H1 (cell line): ENCODE data around the gene RSPO3. TPM values are rescaled to one million over a fixed set of nuclear protein-coding genes. Genes with fewer than 3 reads are reported as not detected.

Experiments
- CTCF ChIA-PET: fragments of 300-600 bp; sonication (Branson Sonifier 250); formaldehyde crosslinking; loops from one replicate; lab custom pipeline; 2021; ENCODE audit not compliant: partially characterized antibody; lab: Charles Lee
- POLR2A ChIA-PET: fragments of 300-600 bp; sonication (Branson Sonifier 250); formaldehyde crosslinking; loops from one replicate; lab custom pipeline; 2021; ENCODE audit warnings: inconsistent platforms; ENCODE audit not compliant: partially characterized antibody; lab: Charles Lee
- DNase-seq, 2 experiments: peaks; one replicate each; pipeline versions ENCODE4 v3.0.0 to v3.0.0-alpha.2; 2010 to 2022; ENCODE audit warnings: low spot score in 2 of 2, low read depth in 1 of 2, mixed read lengths in 1 of 2
- FAIRE-seq: peaks from 2 replicates; lab custom pipeline; 2011; peaks lifted over from hg19 to GRCh38; lab: Jason Lieb, UNC
- H2AFZ ChIP-seq: 2 replicates; pipeline ENCODE4 v1.8.1; 2012; ENCODE audit warnings: low read length, inconsistent platforms
- H2AK5ac ChIP-seq: 2 replicates; pipeline ENCODE4 v1.6.1; 2013; ENCODE audit warnings: low read depth, low read length
- H2BK120ac ChIP-seq: replicated peaks from 2 replicates; pipeline ENCODE3; 2013; ENCODE audit warnings: low read depth, low read length, inconsistent platforms
- H2BK12ac ChIP-seq: 2 replicates; pipeline ENCODE4 v1.6.1; 2013; ENCODE audit warnings: low read depth, low read length
- H2BK15ac ChIP-seq: 2 replicates; pipeline ENCODE4 v1.6.1; 2013; ENCODE audit warnings: low read length
- H2BK20ac ChIP-seq: 2 replicates; pipeline ENCODE4 v1.6.1; 2013; ENCODE audit warnings: low read length
- H2BK5ac ChIP-seq: 2 replicates; pipeline ENCODE4 v1.6.1; 2013; ENCODE audit warnings: low read depth, low read length
- H3K14ac ChIP-seq: 2 replicates; pipeline ENCODE4 v1.6.1; 2013; ENCODE audit warnings: inconsistent platforms; ENCODE audit not compliant: insufficient read length
- H3K18ac ChIP-seq: 2 replicates; pipeline ENCODE4 v1.6.1; 2013; ENCODE audit warnings: low read length; ENCODE audit errors: extremely low read depth
- H3K23ac ChIP-seq: 2 replicates; pipeline ENCODE4 v1.6.1; 2013; ENCODE audit warnings: inconsistent platforms; ENCODE audit not compliant: insufficient read length
- H3K23me2 ChIP-seq: 2 replicates; pipeline ENCODE4 v1.6.1; 2013; ENCODE audit warnings: low read depth, low read length
- H3K27ac ChIP-seq: 2 replicates; pipeline ENCODE4 v1.6.1; 2011; ENCODE audit warnings: low read depth, low read length, inconsistent platforms
- H3K27me3 ChIP-seq, 4 experiments: replicated peaks in 1 of 4; 1 replicate in 1 of 4; 2 replicates in 3 of 4; pipeline versions ENCODE4 v1.6.1 to v1.8.1; 2011 to 2013; ENCODE audit warnings: low read length in 3 of 4, mild to moderate bottlenecking in 3 of 4, inconsistent platforms in 2 of 4, mixed read lengths in 2 of 4, moderate library complexity in 1 of 4; ENCODE audit not compliant: control insufficient read depth in 3 of 4, insufficient read depth in 3 of 4; ENCODE audit errors: extremely low read depth in 1 of 4
- H3K36me3 ChIP-seq, 4 experiments: 2 replicates each; pipeline versions ENCODE4 v1.6.1 to v1.8.1; 2011 to 2013; ENCODE audit warnings: mild to moderate bottlenecking in 4 of 4, low read length in 3 of 4, moderate library complexity in 2 of 4, control low read depth in 1 of 4, inconsistent platforms in 1 of 4; ENCODE audit not compliant: insufficient read depth in 4 of 4, control insufficient read depth in 2 of 4
- H3K4ac ChIP-seq: replicated peaks from 2 replicates; pipeline ENCODE3; 2013; ENCODE audit warnings: low read length, low read depth, mixed read lengths, inconsistent platforms; ENCODE audit not compliant: insufficient read length
- H3K4me1 ChIP-seq, 4 experiments: replicated peaks in 1 of 4; 1 replicate in 1 of 4; 2 replicates in 3 of 4; pipeline versions ENCODE4 v1.6.1 to v1.8.1; 2011 to 2013; ENCODE audit warnings: low read length in 3 of 4, inconsistent platforms in 2 of 4, mixed read lengths in 1 of 4; ENCODE audit not compliant: insufficient read depth in 4 of 4, control insufficient read depth in 3 of 4
- H3K4me2 ChIP-seq, 2 experiments: 2 replicates each; pipeline versions ENCODE4 v1.6.1 to v1.8.1; 2011 to 2013; ENCODE audit warnings: low read depth in 2 of 2, low read length in 2 of 2, control low read depth in 1 of 2, inconsistent platforms in 1 of 2, mild to moderate bottlenecking in 1 of 2; ENCODE audit not compliant: insufficient read depth in 1 of 2
- H3K4me3 ChIP-seq, 4 experiments: fragments of 200-600, 300-600 bp in 1 of 4; sonication (generic), shearing (Covaris generic), sonication (Bioruptor Twin) in 1 of 4; 2 replicates each; pipeline versions ENCODE4 v1.5.1 to v1.8.1; 2011 to 2016; ENCODE audit warnings: low read length in 4 of 4, low read depth in 3 of 4, control low read depth in 2 of 4, inconsistent platforms in 2 of 4, mild to moderate bottlenecking in 2 of 4, mixed read lengths in 1 of 4, moderate library complexity in 1 of 4; ENCODE audit not compliant: insufficient read depth in 2 of 4; ENCODE audit errors: extremely low read depth in 1 of 4
- H3K56ac ChIP-seq: replicated peaks from 2 replicates; pipeline ENCODE3; 2013; ENCODE audit warnings: low read depth, mild to moderate bottlenecking, mixed read lengths, low read length, inconsistent platforms; ENCODE audit not compliant: insufficient read length
- H3K79me1 ChIP-seq: 2 replicates; pipeline ENCODE4 v1.6.1; 2013; ENCODE audit warnings: low read depth, low read length, control low read depth
- H3K79me2 ChIP-seq, 2 experiments: 2 replicates each; pipeline versions ENCODE4 v1.6.1 to v1.8.1; 2012 to 2013; ENCODE audit warnings: low read length in 2 of 2, mild to moderate bottlenecking in 2 of 2, inconsistent platforms in 1 of 2; ENCODE audit not compliant: insufficient read depth in 2 of 2, control insufficient read depth in 1 of 2
- H3K9ac ChIP-seq, 4 experiments: replicated peaks in 1 of 4; 1 replicate in 1 of 4; 2 replicates in 3 of 4; pipeline versions ENCODE4 v1.6.1 to v1.8.1; 2011 to 2013; ENCODE audit warnings: low read depth in 3 of 4, low read length in 3 of 4, control low read depth in 2 of 4, mild to moderate bottlenecking in 2 of 4, moderate library complexity in 2 of 4, inconsistent platforms in 1 of 4; ENCODE audit errors: extremely low read depth in 1 of 4
- H3K9me3 ChIP-seq, 2 experiments: 2 replicates each; pipeline versions ENCODE4 v1.6.1 to v1.8.1; 2012 to 2013; ENCODE audit warnings: mild to moderate bottlenecking in 2 of 2, moderate library complexity in 2 of 2, control low read depth in 1 of 2, inconsistent platforms in 1 of 2, low read depth in 1 of 2, low read length in 1 of 2, mixed read lengths in 1 of 2; ENCODE audit not compliant: insufficient read depth in 2 of 2
- H4K20me1 ChIP-seq, 2 experiments: replicated peaks in 1 of 2; 2 replicates each; pipeline versions ENCODE3 to v1.8.1; 2011 to 2013; ENCODE audit warnings: inconsistent platforms in 2 of 2, low read length in 2 of 2, mild to moderate bottlenecking in 1 of 2; ENCODE audit not compliant: insufficient read depth in 2 of 2, control insufficient read depth in 1 of 2
- H4K5ac ChIP-seq: 2 replicates; pipeline ENCODE4 v1.6.1; 2013; ENCODE audit warnings: low read length, low read depth, mixed read lengths, inconsistent platforms; ENCODE audit not compliant: insufficient read length
- H4K8ac ChIP-seq: 2 replicates; pipeline ENCODE4 v1.8.0; 2013; ENCODE audit warnings: mild to moderate bottlenecking, moderate library complexity, low read length, inconsistent platforms; ENCODE audit not compliant: insufficient read depth; ENCODE audit errors: extremely low read depth
- H4K91ac ChIP-seq: replicated peaks from 2 replicates; pipeline ENCODE3; 2013; ENCODE audit warnings: low read length, mixed read lengths, inconsistent platforms; ENCODE audit not compliant: insufficient read length
- BACH1 ChIP-seq: IDR thresholded peaks from 2 replicates; pipeline ENCODE4 v1.6.1; 2012; ENCODE audit warnings: low read length, improper control_type of control experiment
- BRCA1 ChIP-seq: IDR thresholded peaks from 2 replicates; pipeline ENCODE4 v1.6.1; 2012; ENCODE audit warnings: low read depth, low read length, improper control_type of control experiment
- CTCF ChIP-seq, 3 experiments: IDR thresholded peaks; 1 replicate in 2 of 3; 2 replicates in 1 of 3; pipeline versions ENCODE4 v1.5.1 to v1.6.1; 2011; ENCODE audit warnings: low read length in 3 of 3, mild to moderate bottlenecking in 3 of 3, inconsistent platforms in 2 of 3, low read depth in 1 of 3, moderate library complexity in 1 of 3; ENCODE audit not compliant: insufficient read depth in 1 of 3; ENCODE audit errors: control extremely low read depth in 1 of 3
- HDAC6 ChIP-seq: IDR thresholded peaks from one replicate; pipeline ENCODE4 v1.7.1; 2012; ENCODE audit warnings: low read depth, mild to moderate bottlenecking, inconsistent platforms, low read length, moderate library complexity
- JUN ChIP-seq: IDR thresholded peaks from 2 replicates; pipeline ENCODE4 v1.6.1; 2011; ENCODE audit warnings: low read depth, mild to moderate bottlenecking, improper control_type of control experiment, low read length
- KDM4A ChIP-seq: IDR thresholded peaks from one replicate; pipeline ENCODE4 v1.7.1; 2012; ENCODE audit warnings: low read depth, mild to moderate bottlenecking, moderate library complexity, low read length, inconsistent platforms; ENCODE audit not compliant: severe bottlenecking
- MAX ChIP-seq: IDR thresholded peaks from 2 replicates; pipeline ENCODE4 v1.6.1; 2012; ENCODE audit warnings: inconsistent platforms
- PHF8 ChIP-seq: fragments of 200-600 bp; sonication (generic); conservative IDR thresholded peaks from 2 replicates; pipeline ENCODE4 v1.7.1; 2012; ENCODE audit warnings: low read depth, mild to moderate bottlenecking, inconsistent platforms, low read length, moderate library complexity
- TAF7 ChIP-seq: optimal IDR thresholded peaks from 2 replicates; pipeline ENCODE3; 2011; ENCODE audit warnings: low read depth, mild to moderate bottlenecking, inconsistent platforms, low read length, moderate library complexity, borderline replicate concordance
- TCF12 ChIP-seq: IDR thresholded peaks from 2 replicates; pipeline ENCODE4 v1.6.1; 2011; ENCODE audit warnings: low read depth, mild to moderate bottlenecking, low read length
- ZNF274 ChIP-seq: IDR thresholded peaks from 2 replicates; pipeline ENCODE4 v1.7.0; 2012; ENCODE audit warnings: low read length, borderline replicate concordance; ENCODE audit errors: extremely low read depth
- WGBS, 2 experiments: shearing (Covaris generic) in 1 of 2; methylation state at CpG; one replicate each; pipeline versions ENCODE4 v1.1.6 to v1.1.7; 2013 to 2015; ENCODE audit warnings: low lambda C conversion rate in 2 of 2, mixed read lengths in 2 of 2, inconsistent platforms in 1 of 2, low coverage in 1 of 2, missing lambda C conversion rate in 1 of 2; ENCODE audit not compliant: insufficient replicate concordance in 2 of 2, insufficient coverage in 1 of 2, insufficient read length in 1 of 2; ENCODE audit errors: extremely low coverage in 1 of 2, missing lambda C conversion rate in 1 of 2; 5-methylcytosine and 5-hydroxymethylcytosine counted together
- polyA plus RNA-seq, 7 experiments: library from polyadenylated mRNA; depleted of rRNA in 3 of 7; stranded (reverse) in 5 of 7; unstranded in 2 of 7; fragments of >200 nt in 5 of 7; fragments of 200-250 nt in 2 of 7; gene quantifications; 1 replicate in 5 of 7; 2 replicates in 1 of 7; 4 replicates in 1 of 7; pipeline versions ENCODE4 v1.2.1 to v1.2.3, GENCODE V29; 2011 to 2013; ENCODE audit warnings: missing spikeins in 2 of 7, mixed read lengths in 2 of 7
- total RNA-seq: library from RNA; stranded (reverse); fragmentation: NEBNext Ultra II Directional; extraction: Animal tissue kit (Norgen Biotek cat#: 25700); gene quantifications from 2 replicates; pipeline ENCODE4 v1.2.1, GENCODE V29; 2021

RSPO3 gene
- total and polyA plus RNA-seq, 2 of the 8 experiments (the other 6 are each of a cell fraction or from before 2014, with no cell fraction given) = not detected

- Histone ChIP-seq H3K4me1 (no peaks in the 10 kb centered on the region), H4K91ac (no peak overlapping the region), H4K5ac (no peak overlapping the region), H2BK15ac (no peak overlapping the region), H3K18ac (no peak overlapping the region), H3K4me3 (no peak overlapping the region), H3K14ac (no peak overlapping the region), H3K79me2 (no peaks in the 10 kb centered on the region), H2BK12ac (no peak overlapping the region), H3K56ac (no peak overlapping the region), H3K79me1 (no peaks in the 10 kb centered on the region), H3K4me2 (no peak overlapping the region), H4K20me1 (no peaks in the 10 kb centered on the region), H2BK20ac (no peak overlapping the region), H3K23ac (no peak overlapping the region), H2BK120ac (no peak overlapping the region), H3K27ac (no peak overlapping the region), H3K23me2 (no peaks in the 10 kb centered on the region), H2AFZ (no peak overlapping the region), H3K9me3 (no peaks in the 10 kb centered on the region), H2AK5ac (no peak overlapping the region), H3K27me3 (no peaks in the 10 kb centered on the region), H4K8ac (no peak overlapping the region), H3K36me3 (no peaks in the 10 kb centered on the region), H3K4ac (no peak overlapping the region), H2BK5ac (no peak overlapping the region), H3K9ac (no peak overlapping the region)
- DNase-seq (no peak), FAIRE-seq (no peak)
- WGBS, 2 experiments = 76% methylated on average over 1 of the region's 1 CpG; no CpG with 5 or more reads in 1 of the 2 experiments
- ChIA-PET POLR2A (no interaction called here), CTCF (interaction anchor here (0.5 kb wide), 1 partner anchor 225 kb away, joined by 3 read pairs; no protein-coding TSS in a partner anchor)
- TF ChIP-seq BRCA1 (no peak), ZNF274 (no peak), HDAC6 (no peak), JUN (no peak), TCF12 (no peak), PHF8 (no peak), MAX (no peak), TAF7 (no peak), CTCF (IDR thresholded peaks at IDR 0.05; ENCODE audit: control extremely low read depth in 1 of 3, insufficient read depth in 1 of 3, low read depth in 1 of 3, low read length in 3 of 3) (no peak), BACH1 (no peak), KDM4A (no peak)
Measured at GRCh38 chr6:127225497-127225896, 107.0 kb downstream of the RSPO3 start.
